Skin of body (tissue), 2 donors: ENCODE data around the gene EN1. TPM values are rescaled to one million over a fixed set of nuclear protein-coding genes. Genes with fewer than 3 reads are reported as not detected.

Source experiments
- DNase-seq: peaks from one replicate; lab custom pipeline; 2025; lab: John Stamatoyannopoulos, UW
- total RNA-seq: library from RNA; depleted of rRNA; stranded (reverse); fragments of >200 nt; gene quantifications from one replicate; pipeline ENCODE4 v1.2.3, GENCODE V29; 2014

Gene EN1
- 12.0 TPM for total RNA-seq

DNA sequence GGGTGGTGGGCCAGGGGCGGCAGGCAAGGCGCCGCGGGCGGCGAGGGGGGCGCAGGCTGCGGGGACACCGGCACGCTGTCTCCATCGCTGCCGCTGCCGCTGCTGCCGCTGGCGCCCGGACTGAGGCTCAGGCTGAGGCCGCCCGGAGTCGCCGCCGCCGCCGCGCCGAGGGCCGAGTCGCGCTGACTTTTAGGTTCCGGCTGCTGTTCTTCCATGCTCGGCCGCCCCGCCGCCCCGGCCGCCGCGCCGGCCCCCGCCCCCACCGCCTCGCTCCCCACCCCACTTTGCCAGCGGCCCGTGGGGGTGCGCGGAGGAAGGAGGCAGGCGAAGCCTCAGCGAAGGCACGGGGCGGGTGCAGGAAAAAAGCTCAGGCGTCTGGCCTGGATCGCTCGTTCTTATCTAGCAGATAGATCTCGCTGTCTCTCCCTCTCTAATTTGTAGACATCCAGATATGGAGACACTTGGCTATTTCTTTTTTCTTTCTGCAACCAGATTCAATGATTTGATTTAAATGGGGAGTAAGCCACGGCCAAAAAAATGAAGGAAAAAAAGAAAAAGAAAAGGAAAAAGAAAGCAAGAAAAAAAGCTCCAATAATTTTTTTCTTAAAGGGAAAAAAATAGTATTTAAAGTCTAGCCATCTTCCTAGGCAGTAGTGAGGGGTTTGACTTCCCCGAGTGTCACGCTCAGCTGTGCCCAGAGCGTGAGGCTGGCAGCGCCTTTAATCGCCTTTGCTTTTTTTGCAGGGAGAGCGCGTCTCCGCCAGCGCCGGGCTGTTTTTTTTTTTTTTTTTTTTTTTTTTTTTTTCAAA is at the start of gene EN1:
TSS of gene EN1 (minus strand) at position 696 of the 809 bp plus-strand sequence. CDS start at position 215, 481 bp downstream.
- no peak for DNase-seq

DNA sequence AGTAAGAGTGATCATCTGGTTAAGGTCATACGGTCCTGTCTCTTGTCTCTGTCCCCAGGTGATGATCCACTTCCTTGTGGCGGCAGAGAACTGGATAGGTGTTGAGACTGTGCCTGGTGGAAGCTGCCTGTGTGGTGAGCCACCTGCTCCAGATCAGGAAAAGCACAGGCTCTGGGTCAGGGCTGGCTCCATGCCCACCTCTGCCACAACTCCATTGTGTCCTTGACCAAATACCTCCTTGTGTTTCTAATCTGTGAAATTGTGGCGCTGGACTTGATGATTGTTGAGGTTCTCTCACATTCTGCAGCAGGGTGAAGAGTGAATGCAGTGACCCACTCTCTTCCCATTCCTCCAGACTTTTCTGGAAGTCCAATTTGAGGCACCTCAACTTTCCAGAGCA is 45.7 kb upstream of the EN1 start:
- DNase-seq: no peak

DNA sequence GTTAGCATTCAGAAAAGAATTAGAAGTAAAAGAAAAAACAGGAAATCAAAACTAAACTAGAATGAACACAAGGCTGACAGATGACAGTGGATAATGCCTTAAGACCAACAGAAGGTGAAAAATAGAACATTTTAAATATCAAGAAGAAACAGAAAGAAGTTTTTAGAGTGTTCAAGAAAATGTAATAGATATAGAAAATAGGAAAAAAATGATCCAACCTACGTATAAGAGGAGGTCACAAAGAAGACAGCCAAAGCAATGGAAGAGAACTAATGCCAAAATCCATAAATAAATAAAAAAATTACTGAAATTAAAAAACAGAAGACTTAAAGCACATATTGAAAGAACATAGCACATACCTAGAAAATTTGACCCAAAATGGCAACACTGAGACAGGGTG is 42.5 kb upstream of the EN1 start:
- DNase-seq: no peak

DNA sequence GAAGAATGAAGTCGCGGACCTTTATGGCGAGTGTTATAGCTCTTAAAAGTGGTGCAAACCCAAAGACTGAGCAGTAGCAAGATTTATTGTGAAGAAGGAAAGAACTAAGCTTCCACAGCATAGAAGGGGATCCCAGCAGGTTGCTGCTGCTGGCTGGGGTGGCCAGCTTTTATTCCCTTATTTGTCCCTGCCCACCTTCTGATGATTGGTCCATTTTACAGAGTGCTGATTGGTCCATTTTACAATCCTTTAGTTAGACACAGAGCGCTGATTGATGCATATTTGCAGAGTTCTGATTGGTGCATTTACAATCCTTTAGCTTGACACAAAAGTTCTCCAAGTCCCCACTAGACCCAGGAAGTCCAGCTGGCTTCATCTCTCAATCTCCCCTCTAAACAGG is 36.3 kb upstream of the EN1 start:
- no peak for DNase-seq

DNA sequence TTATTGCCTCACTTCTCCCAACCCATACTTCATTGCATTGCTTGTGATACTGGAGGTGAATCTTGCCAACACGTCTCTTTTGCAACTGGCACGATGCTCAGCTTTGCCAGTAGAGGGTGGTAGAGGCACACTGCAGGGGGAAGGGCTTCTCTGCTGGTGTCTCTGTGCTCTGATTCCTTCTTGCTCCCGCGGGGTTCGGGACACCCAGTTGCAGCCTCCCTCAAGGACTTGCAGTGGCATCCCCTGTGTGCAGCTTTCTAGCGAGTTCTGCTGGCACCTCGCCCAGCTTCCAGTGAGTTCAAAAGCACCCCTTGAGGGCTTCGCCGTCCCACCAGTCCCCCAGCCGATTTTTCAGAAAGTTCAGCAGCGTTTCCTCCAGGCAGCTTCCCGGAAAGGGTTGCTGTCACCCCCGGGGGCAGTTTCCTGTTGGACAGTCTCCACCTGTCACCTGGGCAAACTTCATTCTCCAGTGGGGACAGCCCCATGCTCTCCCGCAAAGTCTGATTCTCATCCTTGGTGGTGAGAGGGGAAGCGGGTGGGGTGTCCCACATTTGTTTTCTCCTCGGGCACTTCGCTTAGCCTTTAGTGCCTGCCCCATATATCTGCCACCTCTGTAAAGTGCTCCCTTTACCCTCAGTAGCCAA is 35.4 kb upstream of the EN1 start:
- peak; percentile 15 for DNase-seq

DNA sequence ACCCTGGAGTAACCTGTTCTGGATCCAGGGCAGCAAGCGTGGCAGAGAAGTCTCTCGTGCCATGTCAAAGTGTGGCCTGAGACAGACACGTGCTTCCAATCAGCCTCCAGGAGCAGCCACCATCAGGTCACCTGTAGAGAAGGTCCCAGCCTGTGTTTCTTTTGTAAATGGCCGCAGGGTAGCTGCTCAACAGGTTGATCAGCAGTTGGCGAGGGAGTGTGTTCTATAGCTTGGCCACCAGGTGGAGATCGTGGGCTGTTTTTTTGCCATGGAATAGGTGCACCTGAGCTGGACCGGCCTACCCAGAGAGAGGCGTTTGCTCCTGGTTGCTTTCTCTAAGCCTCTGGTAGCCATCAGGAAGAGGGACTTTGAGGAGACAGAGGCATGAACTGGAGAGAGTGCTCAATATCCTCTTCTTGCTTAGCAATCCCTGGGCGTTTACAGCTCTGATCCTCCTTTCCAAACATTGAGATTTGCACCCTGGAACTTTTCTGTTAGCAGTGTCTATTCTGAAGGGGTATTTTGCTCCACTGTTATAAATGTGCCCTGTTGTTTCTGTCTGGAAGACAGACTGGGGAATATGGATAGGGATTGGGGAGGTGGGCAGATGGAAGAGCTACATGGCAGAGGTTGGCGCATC is 34.2 kb upstream of the EN1 start:
- no peak for DNase-seq

DNA sequence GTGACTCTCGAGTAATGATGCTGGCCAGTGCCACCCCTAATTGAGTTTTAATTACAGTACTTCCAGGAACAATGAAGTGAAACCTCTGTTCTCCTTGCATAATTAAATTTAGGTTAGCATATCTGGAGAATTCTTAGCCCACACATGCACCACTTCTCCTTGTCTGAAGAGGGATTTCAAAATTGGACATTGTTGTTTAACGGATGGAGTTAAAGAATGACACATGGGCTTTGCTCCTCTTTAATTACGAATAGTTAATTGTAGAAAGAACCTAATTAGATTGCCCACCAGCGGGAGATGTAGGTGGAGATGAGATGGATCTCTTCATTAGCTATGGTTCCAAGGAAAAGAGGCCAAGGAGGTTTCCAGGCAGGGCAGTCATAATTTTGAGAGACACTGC is 33.1 kb upstream of the EN1 start:
- no peak for DNase-seq

DNA sequence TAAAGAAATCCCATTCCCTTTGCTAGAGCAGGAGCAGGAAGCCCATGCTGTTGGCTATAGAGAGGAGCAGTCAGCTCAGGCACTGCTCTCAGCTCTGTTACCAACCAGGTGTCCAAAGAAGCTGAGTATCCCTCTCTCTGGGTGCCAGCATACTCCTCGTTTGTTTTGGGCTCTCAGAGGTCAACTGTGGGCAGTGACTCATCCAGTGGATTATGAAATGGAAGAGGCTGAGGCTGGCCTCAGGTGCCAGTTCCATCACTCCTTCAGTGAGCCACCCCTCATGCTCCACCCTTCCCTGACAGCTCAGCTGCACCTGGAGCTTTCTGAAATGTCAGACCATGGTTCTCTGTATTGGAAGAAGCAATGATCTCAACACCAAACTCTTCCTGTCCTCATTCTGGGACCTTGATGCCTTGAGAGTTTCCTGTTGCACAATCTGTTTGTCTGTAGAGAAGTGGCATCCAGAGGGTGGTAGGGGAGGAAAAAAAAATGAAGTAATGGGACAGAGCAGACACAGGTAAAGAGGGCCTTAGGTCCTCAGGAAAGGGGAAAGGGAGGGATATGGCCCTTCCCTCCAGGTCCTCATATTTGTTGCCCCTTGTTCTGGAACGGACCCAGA is 31.2 kb upstream of the EN1 start:
- no peak for DNase-seq

DNA sequence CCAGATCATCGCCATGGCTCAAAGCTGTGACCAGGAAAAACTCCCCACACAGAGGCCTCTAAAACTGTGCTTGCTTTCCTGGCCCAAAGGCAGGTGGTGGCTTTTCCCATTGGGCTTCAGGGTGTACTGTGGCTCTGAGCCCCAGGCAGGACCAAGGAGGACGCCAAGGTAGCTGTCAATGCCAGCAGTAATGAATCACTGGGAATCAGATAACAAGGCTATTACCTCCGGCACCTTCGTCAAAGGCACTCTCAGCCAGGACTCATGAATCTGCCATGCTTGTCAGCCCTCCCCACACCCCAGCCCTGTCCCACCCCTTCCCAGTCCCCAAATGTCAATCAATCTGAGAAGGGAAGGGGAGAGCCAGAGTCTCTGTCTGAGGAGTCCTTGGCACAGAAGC is 27.9 kb upstream of the EN1 start:
- no peak for DNase-seq

DNA sequence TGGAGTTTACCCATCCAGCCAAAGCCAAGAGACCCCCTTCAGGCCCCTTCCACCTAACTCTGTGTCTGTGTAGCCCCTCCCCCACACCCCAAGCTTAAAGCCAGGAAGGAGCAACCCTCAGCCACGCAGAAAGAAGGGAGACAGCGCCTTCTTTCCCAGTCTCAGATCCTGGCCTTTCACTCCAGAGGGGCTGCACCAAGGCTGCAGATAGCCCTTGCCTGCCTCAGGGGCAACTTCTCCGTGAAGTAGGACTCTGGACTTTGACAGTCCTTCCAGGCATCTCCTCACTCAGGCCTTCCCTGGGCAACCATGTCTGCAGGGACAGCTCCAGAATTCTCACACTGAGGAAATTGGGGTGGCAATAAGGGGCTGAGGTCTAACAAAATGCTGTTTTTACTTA is 26.9 kb upstream of the EN1 start:
- no peak for DNase-seq

DNA sequence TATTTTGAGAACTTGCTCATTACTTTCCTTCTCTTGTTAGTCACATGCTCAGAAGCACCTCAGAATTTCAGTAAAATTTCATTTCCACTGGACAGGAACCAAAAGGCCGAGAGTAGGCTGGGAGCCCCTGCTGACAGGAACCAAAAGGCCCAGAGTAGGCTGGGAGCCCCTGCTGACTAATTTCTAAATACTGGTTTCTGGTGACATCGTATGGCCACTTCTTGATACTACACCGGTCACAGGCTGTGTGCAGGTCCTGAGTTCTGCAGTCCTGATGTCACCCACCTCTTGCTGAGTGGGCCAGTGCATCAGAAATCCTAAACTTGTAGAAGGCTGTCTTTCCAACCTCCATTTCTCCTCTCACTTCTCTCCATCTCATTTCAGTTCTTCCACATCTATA is 17.7 kb upstream of the EN1 start:
- DNase-seq: peak; percentile 45

DNA sequence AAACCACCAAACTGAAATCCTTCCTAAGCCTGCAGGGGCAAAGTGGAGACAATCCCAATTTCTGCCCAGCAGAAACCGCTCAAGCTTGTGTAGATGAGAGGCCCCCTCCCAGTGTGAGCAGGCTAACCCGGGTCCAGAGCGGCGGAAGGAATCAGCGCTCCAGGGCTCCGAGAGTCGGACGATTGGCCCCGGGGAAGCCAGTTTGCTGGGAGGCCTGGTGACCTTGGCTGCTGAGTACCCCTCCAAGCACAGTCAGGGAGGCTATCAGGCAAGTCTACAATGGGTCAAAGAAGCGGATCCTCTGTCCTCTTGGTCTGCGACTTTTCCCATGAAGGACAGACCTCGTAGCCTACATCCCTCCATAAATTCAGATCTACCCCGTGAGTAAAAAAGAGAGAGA is 16.8 kb upstream of the EN1 start:
- no peak for DNase-seq

DNA sequence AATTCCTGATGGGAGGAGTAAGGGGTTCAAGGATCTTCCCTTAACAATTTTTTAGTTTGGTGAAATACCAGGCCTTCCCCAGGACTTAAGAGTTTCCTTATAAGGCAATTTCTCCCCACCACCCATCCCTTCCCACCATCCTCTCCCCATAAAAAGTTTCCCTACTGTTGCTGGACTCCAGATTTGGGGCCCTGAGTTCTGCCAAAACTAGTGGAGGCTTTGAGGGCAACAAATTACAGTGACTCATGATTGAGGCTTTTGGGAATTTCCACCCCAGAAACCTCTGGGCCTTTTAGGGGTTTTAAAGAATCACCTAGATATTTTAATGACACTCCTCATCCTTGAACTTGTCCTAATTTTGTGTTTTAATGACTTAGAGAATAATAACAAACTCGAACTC is 14.3 kb upstream of the EN1 start:
- no peak for DNase-seq

DNA sequence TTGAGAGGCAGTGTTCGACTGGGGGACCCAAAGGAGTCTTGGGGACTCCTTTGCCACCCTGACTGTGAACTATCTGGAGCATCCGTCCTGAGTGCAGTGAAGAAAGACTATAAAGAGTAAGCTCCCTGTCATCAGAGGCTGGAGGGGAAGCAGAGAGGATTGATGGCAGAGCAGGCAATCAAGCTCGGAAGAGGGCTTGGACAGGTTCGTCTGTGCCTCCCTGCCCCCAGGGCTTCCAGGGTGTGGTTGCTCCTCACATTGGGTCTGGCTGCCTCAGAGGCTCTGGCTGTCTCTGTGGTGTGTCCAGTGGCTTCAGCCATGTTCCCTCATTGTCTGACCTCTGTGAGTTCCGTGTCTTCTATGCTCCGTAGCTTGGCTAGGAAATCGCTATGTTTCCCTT is 13.8 kb upstream of the EN1 start:
- DNase-seq: no peak

DNA sequence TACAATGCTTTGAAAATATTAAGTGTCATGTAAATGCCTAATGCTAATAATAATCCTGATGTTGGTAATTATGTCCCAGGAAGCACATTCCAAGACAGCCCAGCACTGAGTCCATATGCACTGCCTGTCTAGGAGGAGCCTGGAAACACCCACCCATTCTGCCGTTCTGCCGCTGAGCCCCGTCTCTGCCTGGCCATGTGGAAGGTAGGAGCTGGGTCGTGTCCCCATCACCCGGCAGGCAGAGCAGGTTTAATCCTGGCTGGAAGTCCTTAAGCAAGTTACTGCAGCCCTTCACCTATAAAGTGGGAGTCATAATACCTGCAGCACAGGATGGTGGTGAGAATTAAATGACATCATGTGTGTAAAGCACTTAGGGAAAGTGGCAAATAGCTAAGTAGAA is 13.1 kb upstream of the EN1 start:
- DNase-seq: no peak

DNA sequence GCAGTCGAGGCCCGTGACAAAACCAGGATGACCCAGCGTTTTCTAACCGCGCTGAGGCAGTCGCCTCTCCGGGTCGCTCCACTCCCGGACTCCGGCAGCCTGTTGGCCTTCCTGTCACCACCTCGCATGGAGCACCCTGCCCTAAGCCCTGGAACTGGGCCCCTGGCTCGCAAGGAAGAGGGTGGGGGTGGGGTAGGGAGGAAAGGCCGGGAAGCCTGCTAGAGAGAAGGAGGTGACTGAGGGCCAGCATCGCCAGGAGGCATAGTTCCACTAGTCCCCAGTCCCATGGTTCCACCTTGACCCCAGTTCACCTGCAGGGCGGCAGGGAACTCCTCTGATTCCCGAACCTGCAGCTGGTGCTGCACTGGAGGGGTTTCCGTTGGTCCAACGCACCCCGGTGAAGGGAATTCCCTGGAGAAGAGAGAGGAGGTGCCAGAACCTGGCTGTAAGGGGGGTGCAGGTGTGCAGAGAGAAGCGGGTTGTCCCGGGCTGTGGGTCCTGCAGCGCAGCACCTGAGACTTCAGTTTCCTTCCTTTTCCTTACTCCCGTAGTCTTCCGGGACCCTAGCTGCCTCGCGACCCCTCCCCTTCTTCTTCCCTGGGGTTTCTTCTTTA is 11.8 kb upstream of the EN1 start:
- no peak for DNase-seq

DNA sequence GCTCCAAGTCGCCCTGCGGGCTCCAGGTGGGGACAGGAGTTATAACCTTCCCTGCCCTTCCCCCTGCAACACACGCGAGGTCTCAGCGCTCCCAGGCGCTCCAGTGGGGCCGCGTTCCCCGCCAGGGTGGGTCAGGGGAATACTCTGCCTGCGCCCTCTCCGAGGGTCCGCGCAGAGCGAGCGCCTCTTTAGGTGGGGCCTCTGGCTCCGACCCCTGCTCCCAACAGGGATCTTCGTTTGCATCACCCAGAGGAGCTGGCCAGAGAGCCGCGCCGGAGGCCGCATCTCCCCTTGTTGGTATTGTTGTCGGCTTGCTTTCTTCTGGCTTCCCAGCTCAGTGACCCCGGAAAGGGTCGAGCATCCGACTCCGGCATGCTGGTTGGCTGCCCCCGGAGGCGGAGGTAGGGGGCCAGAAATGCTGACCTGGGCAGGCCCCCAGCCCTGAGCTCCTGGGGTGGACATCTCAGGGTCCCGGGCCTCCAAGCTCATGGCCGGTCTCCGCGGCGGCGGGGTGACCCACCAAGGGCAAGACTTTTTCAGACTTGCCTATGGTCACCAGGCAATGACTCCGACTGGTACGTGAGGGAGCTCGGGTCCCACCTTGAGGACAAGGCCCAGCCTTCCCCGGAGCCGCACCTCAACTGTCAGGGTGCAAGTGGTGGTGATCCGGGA is 11.2 kb upstream of the EN1 start:
- no peak for DNase-seq

DNA sequence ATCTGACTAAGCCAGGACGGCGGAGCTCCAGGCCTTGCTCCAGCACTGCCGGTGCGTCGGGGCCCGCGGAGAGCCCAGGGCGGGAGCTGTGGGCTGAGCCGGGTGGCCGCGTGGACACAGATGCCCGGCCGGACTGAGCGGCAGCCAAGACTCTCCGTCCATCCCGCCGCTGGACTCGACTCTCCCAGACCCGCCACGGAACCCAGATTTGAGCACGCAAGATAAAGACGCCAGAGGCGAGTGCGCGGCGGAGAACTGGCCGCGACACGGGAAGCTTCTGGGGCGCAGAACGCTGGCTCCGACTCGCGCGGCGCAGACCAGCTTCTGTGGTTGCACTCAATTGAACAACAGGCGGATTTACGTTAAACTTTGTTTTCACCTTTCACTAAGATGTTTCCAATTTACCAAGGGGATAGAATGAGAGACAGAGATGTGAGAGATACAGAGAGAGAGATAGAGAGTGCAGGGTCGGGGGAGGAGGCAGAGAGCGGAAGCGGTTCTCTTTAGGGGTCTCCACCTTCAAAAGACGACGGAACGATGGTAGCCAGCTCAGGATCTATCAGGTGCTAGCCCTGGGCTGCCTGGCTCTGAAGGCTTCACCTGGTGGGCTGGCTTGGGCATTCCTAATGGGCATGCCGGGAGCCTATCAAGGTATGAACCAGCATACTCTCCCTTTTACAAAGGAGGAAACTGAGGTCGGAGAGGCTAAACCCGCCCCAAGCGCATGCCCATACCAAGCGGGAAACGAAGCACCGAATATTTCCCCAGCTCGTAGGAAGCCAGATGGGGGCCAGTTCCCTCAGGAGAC is 10.4 kb upstream of the EN1 start:
- no peak for DNase-seq

DNA sequence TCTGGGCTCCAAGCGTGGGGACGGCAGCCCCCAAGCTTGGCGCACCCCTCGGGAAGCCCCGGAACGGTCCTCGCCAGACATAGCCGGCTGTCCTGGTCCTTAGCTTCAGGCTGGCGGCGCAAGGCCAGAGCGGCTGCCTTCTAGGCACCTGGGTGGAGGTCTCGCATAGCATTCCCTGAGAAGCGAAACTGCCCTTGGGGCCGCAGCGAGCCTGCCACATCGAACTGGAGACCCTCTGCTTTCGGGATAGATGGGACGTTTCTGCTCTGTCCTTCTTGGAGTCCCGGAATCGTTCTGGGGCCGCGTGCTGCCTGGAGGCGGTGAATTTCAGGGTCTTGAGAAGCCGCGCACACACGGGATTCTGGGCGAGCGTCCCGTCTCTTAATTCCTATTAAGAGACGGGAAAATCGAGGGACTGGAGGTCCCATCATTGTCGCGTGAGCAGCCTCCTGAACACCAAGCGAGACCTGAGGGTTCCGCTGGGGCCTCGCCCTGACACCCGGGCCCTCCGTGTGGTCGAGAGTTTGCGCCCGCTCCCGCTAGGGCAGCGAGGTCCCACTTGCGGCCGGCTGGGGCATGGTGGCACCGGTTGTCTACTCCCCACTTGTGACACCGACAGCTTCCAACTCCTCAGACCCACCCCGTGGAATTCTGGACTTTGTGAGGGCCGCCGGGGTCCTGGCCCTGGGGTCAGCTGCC is 9.7 kb upstream of the EN1 start:
- no peak for DNase-seq
